SIG-M5 (cell line): Measurements from ENCODE around the gene DNAL4.
A peak's percentile ranks its signal among the peaks of the same experiment; 100 is the strongest.
"Not testable (repeated sequence)": the region's sequence is repeated elsewhere in the genome, so short reads cannot be mapped to it uniquely, and the experiment has no call there.

Experiments used
- DNase-seq: peaks from one replicate; lab custom pipeline; 2025; lab: John Stamatoyannopoulos, UW

DNAL4 gene

GRCh38 chr22:38826801-38827200, 32.9 kb upstream of the DNAL4 start:
- DNase-seq: no peak

- no peak for DNase-seq
Observed at GRCh38 chr22:38826386-38826785, 32.4 kb upstream of the DNAL4 start.

- DNase-seq: peak; percentile 15
Observed at GRCh38 chr22:38824585-38824984, 30.6 kb upstream of the DNAL4 start.

GRCh38 chr22:38823637-38824036, 29.7 kb upstream of the DNAL4 start:
- no peak for DNase-seq

- no peak for DNase-seq
Observed at GRCh38 chr22:38823076-38823475, 29.1 kb upstream of the DNAL4 start.

- DNase-seq: no peak
Observed at GRCh38 chr22:38820020-38820419, 26.1 kb upstream of the DNAL4 start.

- no peak for DNase-seq
Observed at GRCh38 chr22:38819387-38819940, 25.5 kb upstream of the DNAL4 start.

GRCh38 chr22:38817196-38817595, 23.3 kb upstream of the DNAL4 start:
- DNase-seq: no peak

GRCh38 chr22:38815842-38816241, 21.9 kb upstream of the DNAL4 start:
- no peak for DNase-seq

GRCh38 chr22:38811241-38811640, 17.3 kb upstream of the DNAL4 start:
- DNase-seq: no peak

- not testable (repeated sequence) for DNase-seq
Observed at GRCh38 chr22:38805041-38805593, 11.2 kb upstream of the DNAL4 start.

GRCh38 chr22:38802671-38803121, 8.8 kb upstream of the DNAL4 start:
- no peak for DNase-seq

GRCh38 chr22:38799265-38800002, 5.5 kb upstream of the DNAL4 start:
- no peak for DNase-seq

- no peak for DNase-seq
Observed at GRCh38 chr22:38798496-38798895, 4.6 kb upstream of the DNAL4 start.

- no peak for DNase-seq
Observed at GRCh38 chr22:38796262-38796957, 2.5 kb upstream of the DNAL4 start.

- no peak for DNase-seq
Observed at GRCh38 chr22:38795569-38795968, 1.6 kb upstream of the DNAL4 start.

GRCh38 chr22:38793317-38793716, 626 bp downstream of the DNAL4 start:
- no peak for DNase-seq

- DNase-seq: no peak
Observed at GRCh38 chr22:38792833-38793232, 1.1 kb downstream of the DNAL4 start.

- no peak for DNase-seq
Observed at GRCh38 chr22:38789606-38790005, 4.3 kb downstream of the DNAL4 start.

GRCh38 chr22:38788846-38789245, 5.1 kb downstream of the DNAL4 start:
- DNase-seq: no peak

GRCh38 chr22:38788021-38788816, 5.7 kb downstream of the DNAL4 start:
- no peak for DNase-seq

GRCh38 chr22:38786631-38787030, 7.3 kb downstream of the DNAL4 start:
- DNase-seq: no peak
